Measurements from ENCODE around the gene NDRG3.

The NDRG3 gene

DNA sequence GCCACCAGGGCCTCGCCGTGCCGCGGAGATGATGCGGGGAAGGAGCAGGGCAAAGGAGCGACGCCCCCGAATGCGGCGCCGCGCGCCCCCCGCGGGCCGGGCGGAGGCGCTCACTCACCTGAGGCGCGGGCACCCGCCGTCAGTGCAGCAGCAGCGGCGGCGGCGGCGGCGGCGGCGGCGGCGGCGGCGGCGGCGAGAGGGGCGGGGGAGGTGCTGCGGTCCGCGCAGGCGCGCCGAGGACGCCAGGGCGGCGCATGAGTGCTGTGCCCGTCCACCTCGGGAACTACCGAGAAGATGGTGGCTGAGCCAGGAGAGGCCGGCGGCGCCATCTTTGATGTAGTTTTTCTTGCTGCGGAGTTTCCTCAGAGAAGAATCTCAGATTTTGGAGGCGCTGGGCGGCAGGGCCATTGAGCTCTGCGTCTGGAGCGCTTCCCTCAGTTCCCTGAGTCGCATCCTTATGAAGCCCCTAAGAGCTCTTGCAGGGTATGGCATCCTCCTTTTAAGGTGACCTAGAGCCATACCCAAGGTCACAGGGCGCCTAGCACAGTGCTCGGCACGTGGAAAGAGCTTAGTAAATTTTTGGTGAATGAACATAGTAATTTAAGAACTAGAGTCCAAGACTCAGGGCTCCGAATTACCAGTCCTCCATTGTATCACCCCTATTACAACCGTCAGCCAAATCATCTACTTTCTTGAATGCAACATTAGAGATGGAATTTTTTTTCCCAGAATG lies at the start of gene NDRG3:
Gene NDRG3 (minus strand): TSS at position 164 of the 733 bp plus-strand sequence. CDS start 24,355 bp downstream, outside the sequence.
- peak; percentile 95 for DNase-seq (ENCODE audit: extremely low spot score, insufficient read length, low read depth)
- FAIRE-seq: peak; percentile 83

DNA sequence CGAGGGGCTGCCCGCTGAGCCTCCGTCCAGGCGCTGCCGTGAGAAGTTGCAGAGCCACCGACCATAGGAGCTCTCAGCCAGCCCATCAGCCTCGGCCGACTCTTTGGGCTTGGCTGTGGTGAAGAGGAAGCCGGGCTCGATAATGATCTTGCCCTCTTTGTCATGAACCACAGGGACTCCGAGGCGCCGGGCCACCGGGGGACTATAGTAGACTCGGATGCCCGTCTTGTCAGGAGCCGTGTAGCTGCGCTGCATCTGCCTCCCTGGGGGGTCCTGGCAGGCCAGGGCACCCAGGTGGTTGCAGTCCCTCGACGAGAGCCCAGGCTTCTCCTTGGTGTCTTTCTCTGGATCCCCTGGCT lies 48.2 kb upstream of the NDRG3 start:
- DNase-seq (ENCODE audit: extremely low spot score, insufficient read length, low read depth) (no peak), FAIRE-seq (no peak)

DNA sequence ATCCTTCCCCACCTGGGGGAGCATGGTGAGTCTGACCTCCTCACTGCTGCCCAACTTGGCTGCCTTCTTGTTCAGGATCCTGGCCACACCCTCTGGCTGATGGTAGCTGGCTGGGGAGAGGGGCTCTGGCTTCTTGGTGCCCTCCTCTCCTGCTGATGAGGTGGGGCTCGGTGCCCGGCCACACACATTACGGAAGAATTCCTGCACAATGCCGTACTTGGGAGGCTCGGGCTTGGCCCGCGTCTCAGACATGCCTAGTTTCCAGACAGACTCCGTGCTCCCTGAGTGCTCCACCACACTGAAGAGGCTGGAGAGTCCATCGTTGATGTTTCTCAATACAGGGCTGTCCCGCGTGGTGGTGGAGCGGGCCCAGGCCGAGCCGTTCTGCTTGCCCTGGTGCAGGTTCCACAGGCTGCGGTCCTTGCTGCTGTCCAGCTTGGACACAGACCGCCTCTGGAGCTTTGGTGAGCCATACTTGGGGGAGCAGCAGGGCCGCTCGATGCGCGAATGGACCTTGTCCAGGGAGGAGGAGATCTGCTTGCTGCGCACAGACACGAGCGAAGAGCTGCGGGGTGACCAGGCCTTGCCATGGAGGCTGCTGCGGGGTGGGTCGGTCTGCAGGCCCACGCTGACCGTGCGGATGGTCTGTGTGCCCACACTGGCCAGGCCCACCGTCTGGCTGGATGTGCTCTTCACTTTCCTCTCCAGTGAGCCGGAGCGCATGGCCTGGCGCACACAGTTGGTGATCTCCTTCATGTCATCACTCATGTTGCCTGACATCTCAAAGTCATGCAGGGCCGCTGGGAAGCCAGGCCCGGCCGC lies 47.6 kb upstream of the NDRG3 start:
- no peak for FAIRE-seq
- no peak for DNase-seq (ENCODE audit: extremely low spot score, insufficient read length, low read depth)

DNA sequence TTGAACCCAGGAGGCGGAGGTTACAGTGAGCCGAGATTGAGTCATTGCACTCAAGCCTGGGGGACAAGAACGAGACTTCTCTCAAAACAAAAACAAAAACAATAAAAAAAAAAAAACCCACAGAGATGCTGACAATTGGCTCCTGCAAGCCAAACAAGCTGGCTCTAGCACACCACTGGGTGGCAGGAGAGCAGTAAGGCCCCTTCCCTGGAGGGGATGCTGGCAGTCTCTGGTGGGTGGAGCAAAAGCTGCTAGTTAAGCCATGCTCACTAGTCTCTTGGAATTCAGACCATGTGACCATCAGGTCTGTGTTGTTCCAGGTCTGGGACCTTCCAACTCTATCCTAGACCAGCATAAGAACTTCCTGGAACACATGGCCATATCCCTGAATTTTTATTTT lies 46.5 kb upstream of the NDRG3 start:
- FAIRE-seq (peak; percentile 42), DNase-seq (ENCODE audit: extremely low spot score, insufficient read length, low read depth) (no peak)

DNA sequence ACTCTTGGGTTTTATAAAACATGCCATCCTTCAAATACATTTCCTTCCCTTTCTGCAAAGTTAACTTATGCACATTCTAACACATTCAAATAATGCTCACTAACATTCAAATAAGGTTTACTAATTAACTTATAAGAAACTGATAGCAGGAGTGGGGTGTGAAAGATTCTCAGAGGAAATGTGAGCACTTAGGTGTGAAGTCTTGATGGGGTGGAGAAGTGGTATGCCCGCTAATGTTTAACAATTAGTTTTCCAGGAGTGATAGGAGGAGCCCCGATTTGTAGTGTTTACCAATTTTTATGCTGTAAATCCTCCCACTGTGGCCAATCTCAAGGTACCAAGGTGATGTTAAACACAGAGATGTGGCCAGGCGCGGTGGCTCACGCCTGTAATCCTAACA lies 46.0 kb upstream of the NDRG3 start:
- peak; percentile 77 for FAIRE-seq

DNA sequence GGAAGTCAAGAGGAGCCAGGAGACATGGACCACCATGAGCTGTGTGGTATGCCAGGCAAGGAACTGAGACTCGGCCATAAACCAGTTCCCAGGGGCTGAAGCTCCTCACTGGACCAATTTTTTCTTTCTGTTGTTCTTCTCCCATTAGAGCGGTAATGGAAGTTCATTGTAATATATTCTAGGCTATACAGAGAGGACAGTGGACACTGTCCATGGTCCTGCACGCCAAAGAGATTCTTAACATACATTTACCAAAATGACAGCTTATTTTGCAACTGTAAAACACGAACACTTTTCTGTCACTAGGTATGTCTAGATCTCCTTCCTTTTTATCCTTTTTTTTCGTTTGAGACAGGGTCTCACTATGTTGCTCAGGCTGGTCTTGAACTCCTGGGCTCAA lies 40.8 kb upstream of the NDRG3 start:
- FAIRE-seq: no peak
- DNase-seq (ENCODE audit: extremely low spot score, insufficient read length, low read depth): no peak

More for the DNA sequence above, 46.0 kb upstream of the NDRG3 start:
- DNase-seq (ENCODE audit: extremely low spot score, insufficient read length, low read depth): peak; percentile 45

DNA sequence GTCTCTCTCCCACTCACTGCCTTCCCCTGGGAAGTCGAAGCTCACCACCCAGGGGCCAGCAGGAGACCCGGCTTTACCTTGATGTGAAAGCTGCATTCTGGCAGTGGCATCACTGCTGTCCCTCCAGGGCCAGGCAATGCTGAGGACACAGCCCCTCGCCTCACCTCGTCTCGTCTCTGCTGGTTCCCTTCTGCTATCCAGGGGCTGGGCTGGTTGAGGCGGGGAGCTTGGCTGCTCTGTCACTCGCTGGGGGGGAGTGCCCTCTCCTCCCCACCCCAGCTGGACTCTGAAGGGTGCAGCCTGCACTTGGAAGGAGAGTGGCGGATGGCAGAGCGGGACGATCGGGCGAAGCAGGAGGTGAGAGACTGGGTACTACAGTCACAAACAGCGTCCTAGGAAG lies 40.4 kb upstream of the NDRG3 start:
- no peak for FAIRE-seq

DNA sequence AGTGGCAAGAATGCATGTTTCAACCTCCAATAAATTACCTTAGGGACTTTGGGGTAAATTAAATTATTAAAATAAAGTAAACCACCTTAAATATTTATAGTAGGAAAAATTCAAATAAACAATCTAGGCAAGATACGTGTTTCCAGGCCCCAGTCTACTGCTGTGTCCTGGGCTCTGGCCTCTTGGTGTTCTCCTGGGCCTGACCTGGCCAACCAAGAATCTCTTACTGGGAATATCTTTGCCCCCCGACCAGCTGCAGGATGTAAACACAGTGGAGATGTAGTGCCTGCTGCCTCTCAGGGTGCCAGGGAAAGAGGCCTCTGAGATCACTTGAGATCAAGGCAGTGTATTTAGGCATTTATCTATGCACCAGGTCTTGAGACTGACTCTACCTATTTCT lies 39.4 kb upstream of the NDRG3 start:
- DNase-seq (ENCODE audit: extremely low spot score, insufficient read length, low read depth) (no peak), FAIRE-seq (no peak)

More for the DNA sequence above, 40.4 kb upstream of the NDRG3 start:
- no peak for DNase-seq (ENCODE audit: extremely low spot score, insufficient read length, low read depth)

DNA sequence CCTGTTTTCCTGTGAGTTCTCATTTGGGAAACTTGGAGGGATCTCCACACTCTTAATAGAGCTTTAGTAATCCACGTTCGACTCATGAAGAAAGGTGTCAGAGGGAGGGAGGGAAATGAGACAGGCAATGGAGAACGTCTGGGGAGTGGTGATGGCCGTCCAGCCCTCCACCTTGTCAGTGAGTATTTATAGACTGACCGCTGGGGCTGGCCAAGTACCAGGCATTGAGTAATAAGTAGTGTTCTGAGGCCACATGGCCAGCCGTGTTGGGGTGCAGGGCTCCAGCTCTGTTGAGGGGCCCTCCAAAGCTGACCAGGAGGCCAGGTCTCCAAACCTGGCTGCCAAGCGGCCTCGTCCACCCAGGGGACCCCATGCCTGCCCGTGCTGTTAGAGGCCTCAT lies 39.0 kb upstream of the NDRG3 start:
- DNase-seq (ENCODE audit: extremely low spot score, insufficient read length, low read depth) (no peak), FAIRE-seq (no peak)

DNA sequence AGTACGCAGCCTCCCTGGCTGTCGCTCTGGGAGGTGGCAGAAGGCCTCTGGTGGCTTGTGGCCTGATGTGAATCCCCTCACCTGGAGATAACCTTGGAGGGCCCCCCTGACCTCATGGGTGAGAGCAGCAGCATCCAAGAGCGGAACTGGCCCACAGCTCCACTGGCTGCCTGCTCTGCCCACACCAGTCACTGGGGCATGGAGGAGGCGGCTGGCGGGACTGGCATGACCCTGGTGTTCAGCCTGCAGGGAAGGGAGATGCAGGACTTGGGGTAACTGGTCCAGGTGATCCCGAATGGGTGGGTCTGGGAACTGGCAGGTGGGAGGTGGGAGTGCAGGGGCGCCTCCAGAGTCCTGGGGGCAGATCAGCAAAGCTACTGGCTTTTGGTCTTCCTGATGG lies 38.2 kb upstream of the NDRG3 start:
- no peak for DNase-seq (ENCODE audit: extremely low spot score, insufficient read length, low read depth)
- FAIRE-seq: no peak

DNA sequence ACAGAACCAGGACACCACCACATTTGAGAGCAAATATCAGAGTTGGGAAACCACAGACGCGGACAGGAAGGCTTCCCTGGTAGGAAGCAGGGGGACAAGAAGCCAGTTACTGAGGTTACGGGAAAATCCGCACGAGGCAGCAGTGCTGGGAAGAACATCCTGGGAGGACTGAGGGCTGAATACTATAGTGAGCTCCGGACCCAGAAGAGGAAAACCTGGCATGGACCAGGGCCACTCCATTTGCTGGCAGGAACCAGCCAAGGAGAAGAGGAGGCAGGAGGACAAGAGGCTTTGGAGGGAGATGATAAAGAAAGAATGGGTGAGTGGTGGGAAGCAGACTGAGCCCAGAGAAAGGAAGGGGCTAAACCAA lies 33.8 kb upstream of the NDRG3 start:
- FAIRE-seq (no peak), DNase-seq (ENCODE audit: extremely low spot score, insufficient read length, low read depth) (no peak)

DNA sequence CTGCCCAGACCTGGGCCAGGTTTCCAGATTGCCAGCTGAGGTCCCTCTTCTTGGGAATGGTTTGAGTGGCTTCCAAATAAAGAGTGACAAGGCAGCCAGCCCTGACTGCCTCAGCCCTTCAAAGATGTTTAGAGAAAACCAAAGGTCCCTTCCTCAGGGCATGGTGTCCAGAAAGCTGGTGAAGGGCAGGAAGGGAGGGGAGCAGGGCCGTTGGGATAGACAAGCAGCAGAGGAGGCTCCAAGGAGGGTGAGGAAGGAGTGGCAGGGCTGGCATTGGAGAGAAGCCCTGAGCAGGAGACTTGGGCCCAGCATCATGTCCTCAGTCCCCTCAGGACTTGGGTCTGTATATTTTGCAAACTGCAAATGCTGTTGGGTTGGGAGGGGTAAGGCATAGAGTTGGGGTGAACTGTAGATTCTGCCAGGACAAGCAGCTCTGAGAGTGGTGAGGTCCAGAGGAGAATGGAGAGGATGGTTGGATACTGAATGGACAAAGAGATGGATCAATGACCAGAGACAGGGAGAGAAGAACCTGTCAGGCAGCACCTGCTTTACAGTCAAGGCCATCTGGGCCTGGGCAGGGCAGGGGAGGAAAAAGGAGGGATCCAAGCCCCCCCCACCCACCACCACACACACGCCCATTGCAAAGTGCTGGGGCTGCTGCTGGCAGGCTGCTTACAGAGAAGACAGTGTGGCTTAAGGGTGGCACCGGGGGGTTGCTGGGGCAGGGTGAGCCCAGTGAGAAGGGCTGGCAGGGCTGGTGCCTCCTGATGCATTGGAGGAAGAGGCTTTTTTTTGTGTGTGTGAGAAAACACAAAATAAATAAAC lies 33.2 kb upstream of the NDRG3 start:
- no peak for DNase-seq (ENCODE audit: extremely low spot score, insufficient read length, low read depth)
- no peak for FAIRE-seq

DNA sequence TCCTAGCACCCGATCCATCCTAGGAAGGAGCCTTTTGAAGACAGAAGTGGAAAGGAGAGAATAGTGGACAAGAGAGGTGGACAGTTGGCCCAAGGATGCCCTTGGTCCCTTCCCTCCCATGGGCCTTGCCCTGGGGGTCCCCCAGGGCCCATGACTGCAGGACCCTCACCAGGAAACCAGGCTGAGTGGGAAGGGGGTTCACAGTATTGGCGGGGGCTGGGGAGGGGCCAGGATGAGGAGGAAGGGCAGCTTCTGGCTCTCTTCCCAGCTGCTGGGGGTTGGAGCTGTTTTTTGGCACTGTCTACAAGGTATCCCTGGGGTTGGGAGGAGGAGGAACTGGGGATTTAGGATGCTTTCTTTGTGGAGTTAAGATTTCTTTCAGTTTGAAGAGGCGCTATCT lies 31.7 kb upstream of the NDRG3 start:
- FAIRE-seq: no peak
- no peak for DNase-seq (ENCODE audit: extremely low spot score, insufficient read length, low read depth)

DNA sequence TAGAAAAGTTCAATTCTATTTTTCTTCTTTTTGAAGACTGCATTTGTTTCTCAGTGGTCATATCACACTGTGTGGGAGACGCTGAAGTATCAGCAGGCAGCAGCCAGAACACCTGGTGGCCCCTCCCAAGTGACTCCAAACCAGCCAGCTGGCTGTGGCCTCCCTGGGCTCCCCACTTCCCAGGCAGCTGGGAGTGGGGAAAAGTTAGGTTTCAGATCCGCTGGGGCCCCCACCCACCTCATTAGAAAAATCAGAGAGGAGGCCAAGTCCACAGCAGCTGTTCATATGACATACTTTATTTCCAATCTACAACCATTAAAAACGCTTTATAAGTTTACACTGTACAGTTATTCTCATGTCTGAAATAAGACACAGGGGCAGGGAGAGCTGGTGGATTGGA lies 31.3 kb upstream of the NDRG3 start:
- FAIRE-seq (no peak), DNase-seq (ENCODE audit: extremely low spot score, insufficient read length, low read depth) (no peak)

DNA sequence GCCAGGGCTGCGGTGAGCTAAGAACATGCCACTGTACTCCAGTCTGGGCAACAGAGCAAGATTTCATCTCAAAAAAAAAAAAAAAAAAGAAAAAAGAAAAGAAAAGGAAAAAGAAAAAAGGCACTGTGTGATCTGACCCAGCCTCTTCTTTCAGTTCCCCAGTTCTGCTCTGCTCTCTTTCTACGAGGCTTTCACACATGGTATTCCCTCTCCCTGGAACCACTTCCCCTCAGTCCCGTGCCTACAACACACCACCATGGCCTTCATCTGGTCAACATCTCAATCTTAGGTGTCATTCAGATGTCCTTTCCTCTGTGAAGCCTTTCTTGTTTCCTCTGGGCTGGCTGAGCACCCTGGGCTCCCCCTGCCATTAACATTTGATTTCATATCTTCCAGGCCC lies 29.9 kb upstream of the NDRG3 start:
- no peak for FAIRE-seq
- no peak for DNase-seq (ENCODE audit: extremely low spot score, insufficient read length, low read depth)

DNA sequence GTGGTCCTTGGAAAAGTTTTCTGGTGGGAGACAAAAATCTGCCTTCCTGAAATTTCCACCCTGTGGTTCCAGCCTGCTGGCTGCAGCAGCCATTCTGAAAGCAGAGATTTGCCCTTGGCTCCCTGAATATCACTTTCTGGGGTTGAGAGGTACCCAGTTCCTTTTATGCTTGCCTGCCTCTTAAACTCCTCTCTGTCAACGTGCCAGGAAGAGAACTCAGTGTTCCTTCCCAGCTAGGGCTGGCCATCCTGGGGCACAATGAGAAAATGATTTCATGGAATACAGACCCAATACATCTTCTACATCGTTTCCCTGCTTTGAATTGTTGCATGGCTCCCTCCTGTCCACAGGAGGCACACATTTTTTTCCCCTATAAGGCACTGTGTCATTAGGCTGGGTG lies 29.3 kb upstream of the NDRG3 start:
- FAIRE-seq (no peak), DNase-seq (ENCODE audit: extremely low spot score, insufficient read length, low read depth) (no peak)

DNA sequence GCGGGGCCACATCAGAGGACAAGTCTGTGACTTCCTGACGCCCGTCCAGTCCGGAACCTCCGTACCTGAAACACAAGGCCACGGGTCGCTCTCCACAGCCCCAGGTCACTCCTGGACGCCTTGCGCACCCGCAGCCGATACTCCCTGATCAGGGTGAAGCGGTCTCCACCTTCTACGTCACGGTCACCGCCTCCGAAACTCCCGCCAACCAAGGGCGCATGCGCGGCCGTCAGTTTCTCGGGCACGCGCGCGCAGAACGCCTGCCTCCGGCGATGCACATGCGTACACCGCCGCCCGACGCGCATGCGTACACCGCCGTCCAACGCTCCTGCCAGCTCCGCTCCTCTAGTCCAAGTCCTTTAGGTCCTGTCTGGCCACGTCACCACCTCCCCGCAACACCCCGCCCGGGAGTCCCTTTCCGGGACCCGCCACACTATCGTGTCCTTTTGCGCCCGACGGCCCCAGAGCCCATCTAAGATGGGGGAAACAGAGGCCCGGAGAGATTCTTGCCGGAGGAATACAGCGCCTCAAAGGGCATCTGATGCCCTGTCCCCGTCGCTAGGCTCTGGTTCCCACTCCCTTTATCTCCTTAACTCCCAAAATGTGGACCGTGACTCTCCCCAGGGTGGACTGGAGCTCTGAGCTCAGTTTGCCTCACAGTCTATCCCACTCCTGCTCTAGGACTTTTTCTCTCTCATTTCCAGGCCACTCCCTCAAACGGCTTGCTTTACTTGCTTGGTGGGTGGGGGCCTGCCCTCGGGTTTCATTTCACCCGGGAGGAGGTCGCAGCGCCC lies 27.9 kb upstream of the NDRG3 start, which contains the start of gene DSN1:
Gene DSN1 (minus strand): TSS at position 167 of the 794 bp plus-strand sequence. CDS start 2,305 bp downstream, outside the sequence.
- DNase-seq (ENCODE audit: extremely low spot score, insufficient read length, low read depth) (peak; percentile 91), FAIRE-seq (peak; percentile 94)

DNA sequence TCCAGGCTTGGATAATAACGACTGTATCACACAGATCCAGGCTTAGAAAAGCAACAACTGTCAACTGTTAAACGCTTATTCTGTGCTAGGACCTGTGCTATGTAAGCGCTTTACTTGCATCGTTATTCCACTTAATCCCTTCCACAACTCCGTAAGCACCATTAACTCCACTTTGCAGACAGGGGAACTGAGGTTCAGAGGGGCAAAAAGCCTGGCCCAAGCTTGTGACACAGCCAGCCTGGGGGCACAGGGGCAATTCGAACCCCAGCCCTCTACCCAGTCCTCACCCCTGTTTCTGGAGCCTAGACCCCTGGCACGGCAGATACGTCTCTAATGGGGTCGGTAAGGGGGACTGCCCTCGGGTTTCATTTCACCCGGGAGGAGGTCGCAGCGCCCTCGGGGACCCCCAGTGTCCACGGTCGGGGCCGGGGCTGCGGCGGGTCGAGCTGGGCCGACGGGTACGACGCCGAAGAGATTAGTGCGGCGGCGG lies 27.3 kb upstream of the NDRG3 start:
- DNase-seq (ENCODE audit: extremely low spot score, insufficient read length, low read depth): no peak
- no peak for FAIRE-seq

DNA sequence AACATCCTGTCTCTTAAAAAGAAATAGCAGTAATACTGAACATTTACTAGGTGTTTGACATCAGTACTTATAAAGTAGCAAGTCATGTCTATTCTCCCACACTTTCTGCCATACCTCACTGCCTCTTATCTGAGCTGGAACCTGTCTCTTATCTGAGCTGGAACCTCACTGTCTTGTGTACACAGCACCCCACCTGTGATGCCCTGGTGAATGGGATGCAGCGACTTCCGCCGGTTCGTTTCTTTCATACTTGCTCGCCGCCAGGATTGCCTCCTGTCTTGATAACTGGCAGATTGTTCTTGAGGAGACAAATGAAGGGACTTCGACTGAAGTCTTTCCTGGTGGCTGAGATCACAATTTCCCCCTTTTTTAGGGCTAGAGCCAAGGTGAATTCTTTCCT lies 24.8 kb upstream of the NDRG3 start:
- DNase-seq (ENCODE audit: extremely low spot score, insufficient read length, low read depth): no peak
- no peak for FAIRE-seq

Measured in GM18507 (cell line).